AG04449 (cell line): ENCODE data around the gene POP7.

Experiments
- CTCF ChIA-PET: fragments of 350-600 bp; formaldehyde crosslinking; extraction: SDS; loops from one replicate; lab custom pipeline; 2021; ENCODE audit warnings: antibody characterized with exemption; lab: Yijun Ruan, JAX
- POLR2A ChIA-PET: fragments of 400-600, 350-600 bp; formaldehyde crosslinking; extraction: SDS; loops from one replicate; lab custom pipeline; 2020; ENCODE audit warnings: antibody characterized with exemption, inconsistent platforms; lab: Yijun Ruan, JAX
- DNase-seq: peaks from one replicate; pipeline ENCODE4 v3.0.0-alpha.2; 2010; ENCODE audit warnings: low read depth, low spot score
- H3K4me3 ChIP-seq: 2 replicates; pipeline ENCODE4 v1.5.1; 2011; ENCODE audit warnings: low read depth, mild to moderate bottlenecking, control low read depth, low read length
- CTCF ChIP-seq: IDR thresholded peaks from one replicate; pipeline ENCODE4 v1.5.1; 2011; ENCODE audit warnings: mild to moderate bottlenecking, moderate library complexity, low read length, control low read depth, inconsistent platforms; ENCODE audit not compliant: insufficient read depth; ENCODE audit errors: missing control alignments

POP7 gene

GRCh38 chr7:100726996-100727761 lies 21.3 kb downstream of the POP7 start:
- DNase-seq, result peak; percentile 93
- no peak for TF ChIP-seq CTCF
- no peak overlapping the region for H3K4me3 ChIP-seq
- ChIA-PET POLR2A (interaction anchor here (0.6 kb wide), 1 partner anchor 125 kb away, joined by 4 read pairs; the partner anchor contains the start of gene PCOLCE), CTCF (interaction anchor here (1.1 to 3.1 kb wide), 6 partner anchors 16 to 164 kb away, joined by 3 to 20 read pairs (median 4); partner anchors contain the start of genes POP7 and SLC12A9)

DNA sequence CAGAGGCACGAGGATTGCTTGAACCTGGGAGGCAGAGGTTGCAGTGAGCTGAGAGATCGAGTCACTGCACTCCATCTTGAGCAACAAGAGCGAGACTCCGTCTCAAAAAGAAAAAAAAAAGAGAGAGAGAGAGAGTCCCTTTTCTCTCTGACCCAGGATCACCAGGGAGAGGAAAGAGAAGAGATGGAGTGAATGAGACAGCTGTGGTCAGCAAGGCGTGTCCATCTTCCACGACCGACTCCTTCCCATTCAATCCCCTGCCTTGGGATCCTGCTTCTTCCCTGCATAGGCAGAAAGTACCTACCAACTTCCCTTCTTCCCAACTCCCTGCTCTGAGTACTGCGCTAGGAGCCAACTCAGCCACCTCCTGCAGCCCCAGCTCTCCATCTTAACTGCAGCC lies 22.3 kb downstream of the POP7 start:
- H3K4me3 ChIP-seq, result no peak overlapping the region
- TF ChIP-seq CTCF, result no peak
- ChIA-PET CTCF (interaction anchor here (1.3 to 3.1 kb wide), 2 partner anchors 23 to 123 kb away, joined by 5 to 20 read pairs; partner anchors contain the start of genes POP7 and SLC12A9), POLR2A (interaction anchor here (0.6 kb wide), 1 partner anchor 141 kb away, joined by 3 read pairs; no protein-coding TSS in a partner anchor)
- DNase-seq, result no peak

DNA sequence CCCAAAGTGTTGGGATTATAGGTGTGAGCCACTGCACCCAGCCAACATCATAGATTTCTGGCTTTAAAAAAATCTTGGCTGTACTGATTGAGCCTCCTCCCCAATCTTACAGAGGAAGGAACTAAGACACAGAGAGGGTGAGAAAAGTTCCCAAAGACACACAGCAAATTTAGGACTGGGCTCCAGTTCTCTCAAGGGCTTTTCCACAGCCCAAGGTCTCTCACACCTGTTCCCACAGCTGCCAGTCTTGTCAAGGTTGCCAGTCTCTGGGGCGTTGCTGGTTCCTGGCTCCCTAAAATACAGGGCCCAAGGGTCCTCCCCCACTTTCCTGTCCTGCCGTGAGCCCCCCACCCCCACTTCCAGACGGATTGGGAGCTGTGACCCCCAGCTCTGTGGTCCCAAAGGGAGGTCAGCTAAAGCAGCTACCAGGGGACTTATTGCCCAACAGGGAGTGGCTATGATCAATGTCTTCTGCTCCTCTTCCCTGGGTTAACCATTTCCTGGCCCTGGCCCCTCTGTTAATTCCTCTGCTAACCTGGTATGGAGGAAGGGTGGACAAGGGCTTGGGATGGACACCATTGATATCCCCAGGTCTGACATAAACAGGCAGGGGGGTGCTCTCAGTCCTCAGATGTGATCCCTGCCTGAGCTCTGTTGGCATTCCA lies 24.3 kb downstream of the POP7 start:
- ChIA-PET POLR2A (no interaction called here), CTCF (interaction anchor here (1.3 kb wide), 1 partner anchor 122 kb away, joined by 4 read pairs; the partner anchor contains the start of gene SLC12A9)
- no peak for DNase-seq
- no peak overlapping the region for H3K4me3 ChIP-seq
- TF ChIP-seq CTCF, result no peak

DNA sequence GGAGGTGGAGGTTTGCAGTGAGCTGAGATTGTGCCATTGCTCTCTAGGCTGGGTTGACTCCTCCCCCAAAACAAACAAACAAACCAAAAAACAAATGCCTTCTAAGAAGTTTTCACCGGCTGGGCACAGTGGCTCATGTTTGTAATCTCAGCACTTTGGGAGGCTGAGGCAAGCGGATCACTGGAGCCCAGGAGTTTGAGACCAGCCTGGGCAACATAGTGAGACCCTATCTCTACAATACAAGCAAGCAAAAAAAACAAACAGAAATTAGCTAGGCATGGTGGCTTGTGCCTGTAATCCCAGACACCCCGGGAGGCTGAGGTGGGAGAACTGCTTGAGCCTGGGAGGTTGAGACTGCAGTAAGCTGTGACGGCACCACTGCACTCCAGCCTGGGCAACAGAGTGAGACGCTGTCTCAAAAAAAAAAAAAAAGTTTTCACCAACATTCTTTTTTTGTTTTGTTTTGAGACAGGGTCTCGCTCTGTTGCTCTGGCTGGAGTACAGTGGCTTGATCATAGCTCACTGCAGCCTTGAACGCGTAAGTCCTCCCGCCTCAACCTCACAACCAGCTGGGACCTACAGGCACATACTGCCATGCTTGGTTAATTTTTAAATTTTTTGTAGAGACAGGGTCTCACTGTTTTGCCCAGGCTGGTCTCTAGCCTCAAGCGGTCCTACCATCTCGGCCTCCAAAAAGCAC lies 26.2 kb downstream of the POP7 start:
- no peak for TF ChIP-seq CTCF
- no peak overlapping the region for H3K4me3 ChIP-seq
- POLR2A ChIA-PET, result no interaction called here
- CTCF ChIA-PET, result no interaction called here
- no peak for DNase-seq

GRCh38 chr7:100735730-100736129 lies 29.8 kb downstream of the POP7 start:
- TF ChIP-seq CTCF, result no peak
- DNase-seq, result no peak
- no peak overlapping the region for H3K4me3 ChIP-seq
- ChIA-PET CTCF (no interaction called here), POLR2A (no interaction called here)
